ENCODE results near the gene GABPB1.

DNA sequence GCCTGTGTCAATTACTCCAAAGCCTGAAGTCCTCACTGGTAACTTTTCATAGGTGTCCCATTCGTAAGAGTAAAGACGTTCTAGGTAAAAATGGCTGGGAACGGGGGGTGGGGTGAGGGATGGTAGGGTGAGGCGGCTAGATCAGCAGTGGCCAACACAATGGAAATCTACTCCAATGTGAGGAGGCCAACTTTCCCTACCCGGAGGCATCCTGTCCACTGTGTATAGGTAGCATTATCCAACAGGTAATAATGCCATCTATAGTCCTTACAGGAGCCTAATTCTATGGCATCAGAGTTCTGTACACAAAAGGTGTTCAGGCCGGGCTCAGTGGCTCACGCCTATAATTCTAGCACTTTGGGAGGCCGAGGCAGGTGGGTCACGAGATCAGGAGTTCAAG, 118.6 kb downstream of the GABPB1 start:
- TF ChIP-seq, protein P1, sequence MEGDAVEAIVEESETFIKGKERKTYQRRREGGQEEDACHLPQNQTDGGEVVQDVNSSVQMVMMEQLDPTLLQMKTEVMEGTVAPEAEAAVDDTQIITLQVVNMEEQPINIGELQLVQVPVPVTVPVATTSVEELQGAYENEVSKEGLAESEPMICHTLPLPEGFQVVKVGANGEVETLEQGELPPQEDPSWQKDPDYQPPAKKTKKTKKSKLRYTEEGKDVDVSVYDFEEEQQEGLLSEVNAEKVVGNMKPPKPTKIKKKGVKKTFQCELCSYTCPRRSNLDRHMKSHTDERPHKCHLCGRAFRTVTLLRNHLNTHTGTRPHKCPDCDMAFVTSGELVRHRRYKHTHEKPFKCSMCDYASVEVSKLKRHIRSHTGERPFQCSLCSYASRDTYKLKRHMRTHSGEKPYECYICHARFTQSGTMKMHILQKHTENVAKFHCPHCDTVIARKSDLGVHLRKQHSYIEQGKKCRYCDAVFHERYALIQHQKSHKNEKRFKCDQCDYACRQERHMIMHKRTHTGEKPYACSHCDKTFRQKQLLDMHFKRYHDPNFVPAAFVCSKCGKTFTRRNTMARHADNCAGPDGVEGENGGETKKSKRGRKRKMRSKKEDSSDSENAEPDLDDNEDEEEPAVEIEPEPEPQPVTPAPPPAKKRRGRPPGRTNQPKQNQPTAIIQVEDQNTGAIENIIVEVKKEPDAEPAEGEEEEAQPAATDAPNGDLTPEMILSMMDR (conservative IDR thresholded peaks at IDR 0.05; ENCODE audit: low read depth, low read length) = no peak
- TF ChIP-seq EZH2 (IDR thresholded peaks at IDR 0.05; ENCODE audit: borderline replicate concordance, low read depth, low read length, poor library complexity, severe bottlenecking) = no peak
